Stimulated activated CD4-positive, alpha-beta T cell treated with anti-CD3 and anti-CD28 coated beads, Interleukin-1b, Interleukin-23, amount 100 ng/mL, for 24 hours (primary cell): ENCODE results near the gene NECTIN3.

ENCODE experiments used
- DNase-seq, 4 experiments: peaks; one replicate each; pipeline ENCODE4 v3.0.0-alpha.2; 2020; ENCODE audit warnings: low read depth in 4 of 4, low spot score in 1 of 4

NECTIN3 gene

DNA sequence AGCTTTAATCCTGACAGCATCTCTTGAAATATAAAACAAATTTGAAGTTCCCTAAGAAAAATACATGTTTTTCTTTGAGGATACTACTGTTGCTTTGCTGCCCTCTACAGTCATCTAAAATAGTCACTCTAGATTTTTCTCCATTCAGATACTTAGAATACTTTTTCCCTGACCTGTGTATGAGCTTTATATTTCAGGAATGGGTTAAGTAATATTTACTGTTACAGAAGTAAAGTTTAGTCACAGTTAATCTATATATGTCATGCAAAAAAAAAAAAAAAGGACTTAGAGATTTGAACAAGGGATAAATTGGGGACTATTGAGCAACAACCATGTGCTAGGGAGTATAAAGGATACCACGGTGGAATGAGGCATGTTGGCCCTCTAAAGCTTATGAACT, 8.8 kb downstream of the NECTIN3 start:
- DNase-seq = no peak

DNA sequence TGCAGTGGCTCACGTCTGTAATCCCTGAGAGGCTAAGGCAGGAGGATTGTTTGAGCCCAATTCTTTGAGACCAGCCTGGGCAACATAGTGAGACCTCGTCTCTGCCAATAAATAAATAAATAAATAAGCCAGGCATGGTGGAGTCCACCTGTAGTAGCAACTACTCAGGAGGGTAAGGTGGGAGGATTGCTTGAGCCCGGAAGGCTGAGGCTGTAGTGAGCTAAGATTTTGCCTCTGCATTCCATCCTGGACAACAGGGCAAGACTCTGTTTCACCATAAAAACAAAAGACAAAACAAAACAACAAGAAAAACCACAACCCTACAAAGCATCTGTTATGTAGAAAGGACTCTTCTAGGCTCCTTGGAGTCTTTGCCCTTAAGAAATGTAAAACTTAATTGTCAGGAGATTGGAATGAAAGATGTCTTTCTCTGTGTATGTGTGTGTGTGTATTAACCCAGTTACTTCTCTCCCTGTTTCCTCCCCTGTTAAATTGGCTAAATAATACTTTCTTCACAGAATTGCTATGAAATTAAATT, 9.5 kb downstream of the NECTIN3 start:
- DNase-seq = no peak

DNA sequence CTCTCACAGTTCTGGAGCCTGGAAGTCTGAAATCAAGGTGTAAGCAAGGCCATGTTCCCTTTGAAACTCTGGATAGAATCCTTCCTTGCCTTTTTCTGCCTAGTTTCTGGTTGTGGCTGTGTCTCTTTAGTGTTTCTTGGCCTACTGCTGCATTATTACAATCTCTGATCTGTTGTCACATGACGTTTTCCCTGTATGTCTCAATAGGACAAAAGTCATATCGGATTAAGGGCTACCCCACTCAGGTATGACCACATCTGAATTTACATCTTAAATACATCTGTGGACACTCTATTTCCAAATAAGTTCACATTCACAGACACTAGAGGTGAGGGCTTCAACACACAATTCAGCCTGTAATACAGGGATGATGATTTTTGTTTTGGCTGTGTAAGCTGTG, 13.3 kb downstream of the NECTIN3 start:
- DNase-seq = no peak

DNA sequence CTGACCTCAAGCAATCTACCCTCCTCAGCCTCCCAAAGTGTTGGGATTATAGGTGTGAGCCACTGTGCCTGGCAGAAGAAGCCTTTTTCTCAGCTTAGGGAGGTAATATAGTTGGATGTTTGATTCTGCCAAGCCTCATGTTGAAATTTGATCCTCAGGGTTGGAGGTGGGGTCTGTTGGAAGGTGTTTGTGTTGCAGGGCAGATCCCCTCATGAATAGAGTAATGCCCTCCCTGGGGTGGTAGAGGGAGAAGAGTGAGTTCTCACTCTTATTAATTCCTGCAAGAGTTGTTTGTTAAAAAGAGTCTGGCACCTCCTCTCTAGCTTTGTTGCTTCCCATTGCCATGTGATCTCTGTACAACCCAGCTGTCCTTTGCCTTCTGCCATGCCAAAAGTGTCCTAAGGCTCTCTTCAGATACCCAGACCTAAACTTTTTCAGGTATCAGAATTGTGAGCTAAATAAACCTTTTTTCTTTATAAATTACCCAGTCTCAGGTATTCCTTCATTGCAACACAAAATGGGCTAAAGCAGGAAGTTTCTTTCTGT, 16.4 kb downstream of the NECTIN3 start:
- DNase-seq = no peak

DNA sequence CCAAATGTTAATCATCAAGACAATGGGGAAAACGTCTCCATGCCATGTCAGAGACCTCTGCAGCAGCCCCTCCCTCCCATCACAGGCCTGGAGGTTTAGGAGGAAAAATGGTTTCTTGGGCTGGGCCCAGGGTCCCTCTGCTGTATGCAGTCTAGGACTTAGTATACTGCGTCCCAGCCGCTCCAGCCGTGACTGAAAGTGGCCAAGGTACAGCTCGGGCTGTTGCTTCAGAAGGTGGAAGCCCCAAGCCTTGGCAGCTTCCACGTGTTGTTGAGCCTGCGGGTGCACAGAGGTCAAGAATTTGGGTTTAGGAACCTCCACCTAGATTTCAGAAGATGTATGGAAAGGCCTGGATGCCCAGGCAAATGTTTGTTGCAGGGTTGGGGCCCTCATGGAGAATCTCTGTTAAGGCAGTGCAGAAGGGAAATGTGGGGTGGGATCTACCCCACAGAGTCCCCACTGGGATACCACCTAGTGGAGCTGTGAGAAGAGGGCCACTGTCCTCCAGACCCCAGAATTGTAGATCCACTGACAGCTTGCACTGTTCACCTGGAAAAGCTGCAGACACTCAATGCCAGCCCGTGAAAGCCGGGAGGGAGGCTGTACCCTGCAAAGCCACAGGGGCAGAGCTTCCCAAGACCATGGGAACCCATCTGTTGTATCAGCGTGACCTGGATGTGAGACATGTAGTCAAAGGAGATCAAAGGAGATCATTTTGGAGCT, 25.0 kb downstream of the NECTIN3 start:
- DNase-seq = no peak

DNA sequence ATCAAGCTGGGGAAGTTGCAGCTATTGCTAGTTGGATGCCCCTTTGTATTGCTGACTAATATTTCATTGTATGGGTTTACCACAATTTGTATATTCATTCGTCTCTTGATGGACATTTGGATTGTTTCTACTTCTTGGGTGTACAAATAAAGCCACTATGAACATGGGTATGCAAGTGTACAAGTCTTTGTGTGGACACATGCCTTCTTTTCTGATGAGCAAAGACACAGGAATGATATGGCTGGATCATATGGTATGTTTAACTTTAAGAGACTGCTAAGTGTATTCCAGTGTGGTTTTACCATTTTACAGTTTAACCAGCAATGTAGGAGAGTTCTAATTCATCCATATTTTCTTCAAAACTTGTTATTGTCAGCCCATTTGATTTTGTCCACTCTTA, 32.2 kb downstream of the NECTIN3 start:
- DNase-seq = no peak

DNA sequence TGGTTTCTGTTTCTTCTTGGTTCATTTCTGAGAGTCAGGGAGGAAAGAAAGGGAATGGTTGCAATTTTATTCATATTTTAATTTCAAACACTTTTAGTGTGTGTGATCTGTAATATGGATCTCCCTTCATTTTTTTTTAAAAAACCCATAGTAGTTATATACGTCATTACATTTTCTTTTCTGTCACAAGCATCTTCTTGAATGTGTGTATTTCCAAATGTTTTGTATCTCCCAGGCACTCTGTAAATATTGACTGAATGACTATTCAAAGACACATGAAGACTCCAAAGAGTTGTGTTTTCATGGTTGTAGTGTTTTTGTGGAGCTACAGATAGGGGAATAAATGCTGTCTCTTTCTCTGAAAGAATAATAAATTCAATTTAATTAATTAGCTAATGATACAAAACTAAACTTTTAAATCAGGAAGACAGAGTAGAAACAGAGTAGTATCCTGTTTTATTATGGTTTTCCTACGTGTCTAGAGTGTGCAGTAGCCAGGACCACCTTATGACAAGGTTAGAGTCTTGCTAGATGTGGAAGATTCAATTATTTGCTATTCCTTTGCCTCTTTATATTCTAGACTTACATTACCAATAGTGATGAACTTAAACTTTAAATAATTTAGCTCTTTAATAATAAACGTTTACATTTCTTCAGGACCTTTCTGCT, 35.5 kb downstream of the NECTIN3 start:
- DNase-seq = no peak

DNA sequence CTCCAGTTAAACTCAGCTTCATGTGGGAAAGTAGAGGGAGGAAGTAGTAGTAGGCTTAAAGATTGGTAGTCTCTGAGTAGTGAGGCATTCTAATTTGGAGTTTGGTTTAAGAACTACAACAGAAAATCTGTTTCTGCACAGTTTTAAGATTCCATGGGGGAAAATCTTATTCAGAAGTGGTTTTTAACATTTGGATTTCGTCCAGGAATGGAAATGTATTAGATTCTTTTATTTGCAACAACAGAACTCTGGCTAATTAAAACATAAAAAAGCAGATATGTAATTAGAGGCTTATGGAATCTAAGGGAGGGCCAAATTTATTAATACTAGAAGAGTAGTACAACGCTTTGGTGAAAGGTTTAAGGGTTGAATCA, 36.0 kb downstream of the NECTIN3 start:
- DNase-seq = no peak

DNA sequence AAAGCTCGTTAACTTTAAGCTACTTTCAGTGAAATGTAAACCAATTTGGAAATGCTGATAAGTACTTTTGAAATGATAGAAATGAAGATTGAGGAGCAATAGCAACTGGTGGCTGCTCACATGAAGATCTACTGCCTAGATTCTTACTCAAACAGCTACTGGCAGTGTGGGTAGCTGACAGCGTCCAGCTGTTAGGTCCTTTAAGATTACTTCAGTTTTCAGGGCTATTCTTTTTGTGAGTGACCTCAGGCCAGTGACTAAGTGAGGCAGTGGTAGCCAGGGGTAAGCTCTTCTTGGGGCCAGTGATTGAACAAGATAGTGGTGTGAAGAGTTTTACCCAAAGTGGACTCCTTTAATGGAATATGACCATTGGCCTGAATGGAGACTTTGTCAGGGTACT, 41.3 kb downstream of the NECTIN3 start:
- no peak for DNase-seq

DNA sequence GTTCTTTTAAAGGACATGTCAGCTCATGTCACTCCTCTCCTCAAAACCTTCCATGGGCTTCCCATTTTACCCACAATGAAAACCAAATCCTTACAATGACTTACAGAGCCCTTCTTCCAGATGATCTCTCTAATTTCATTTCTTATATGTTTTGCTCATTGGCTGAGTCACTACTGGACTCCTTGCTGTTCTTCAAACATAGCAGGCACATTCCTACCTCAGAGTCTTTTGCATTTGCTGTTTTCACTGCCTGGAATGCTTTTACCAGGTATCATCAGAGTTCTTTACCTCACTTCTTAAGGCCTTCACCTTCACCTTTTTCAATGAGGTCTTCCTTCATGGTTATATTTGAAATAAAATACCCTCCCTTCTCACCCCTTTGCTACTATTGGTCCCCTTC, 57.3 kb downstream of the NECTIN3 start:
- DNase-seq = no peak

DNA sequence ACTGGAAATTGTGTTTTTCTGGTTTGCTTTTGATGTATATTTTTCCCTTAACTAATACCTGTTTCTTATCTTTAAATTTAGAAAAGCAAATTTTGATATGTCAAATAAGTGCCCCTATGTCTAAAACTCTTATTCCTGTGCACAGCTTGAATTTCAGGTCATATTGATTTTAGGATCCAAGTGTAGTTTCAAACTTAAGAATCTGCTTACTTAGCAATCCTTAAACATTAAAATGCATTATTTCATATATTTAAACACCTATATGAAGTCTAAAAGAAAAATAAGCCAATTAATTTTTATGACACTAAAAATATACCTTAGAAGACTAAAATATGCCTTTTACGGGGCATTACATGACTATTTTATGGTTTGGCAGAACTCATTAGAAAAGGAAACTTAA, 59.2 kb downstream of the NECTIN3 start:
- DNase-seq = no peak

DNA sequence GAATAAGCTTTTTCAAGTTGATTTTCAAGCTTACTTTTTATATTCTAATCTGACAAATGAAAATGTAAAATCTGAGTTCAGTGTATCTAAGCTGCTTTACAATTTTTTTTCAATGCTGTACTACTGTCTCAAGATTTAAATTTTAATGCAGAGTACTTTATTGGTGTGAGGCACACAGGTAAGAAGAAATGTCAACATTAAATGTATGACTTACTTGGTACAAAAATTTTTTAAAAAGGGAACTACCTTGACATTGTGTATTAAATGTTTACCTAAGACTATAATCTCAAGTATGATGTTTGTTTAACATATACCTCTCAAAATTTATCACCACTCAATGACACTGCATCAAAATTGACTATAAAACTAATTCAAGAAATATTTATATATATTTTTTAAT, 62.7 kb downstream of the NECTIN3 start:
- DNase-seq = no peak

DNA sequence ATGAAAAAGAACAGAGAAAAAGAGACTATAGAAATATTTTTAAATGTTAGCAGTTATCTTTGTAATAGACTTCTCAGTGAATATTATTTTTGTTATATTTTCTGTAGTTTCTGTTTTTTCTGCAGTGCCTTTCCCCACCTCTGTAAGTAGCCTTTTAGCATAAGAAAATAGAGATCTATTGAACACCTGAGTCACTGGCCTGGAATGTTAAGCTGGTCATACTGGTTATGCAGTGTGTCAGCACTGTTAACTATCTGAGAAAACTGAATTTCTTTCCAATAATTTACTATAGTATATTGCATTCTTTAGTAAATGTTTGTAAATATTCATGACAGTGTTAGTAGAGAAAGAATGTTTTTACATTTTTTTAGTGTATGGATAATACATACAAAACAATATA, 79.8 kb downstream of the NECTIN3 start:
- no peak for DNase-seq

DNA sequence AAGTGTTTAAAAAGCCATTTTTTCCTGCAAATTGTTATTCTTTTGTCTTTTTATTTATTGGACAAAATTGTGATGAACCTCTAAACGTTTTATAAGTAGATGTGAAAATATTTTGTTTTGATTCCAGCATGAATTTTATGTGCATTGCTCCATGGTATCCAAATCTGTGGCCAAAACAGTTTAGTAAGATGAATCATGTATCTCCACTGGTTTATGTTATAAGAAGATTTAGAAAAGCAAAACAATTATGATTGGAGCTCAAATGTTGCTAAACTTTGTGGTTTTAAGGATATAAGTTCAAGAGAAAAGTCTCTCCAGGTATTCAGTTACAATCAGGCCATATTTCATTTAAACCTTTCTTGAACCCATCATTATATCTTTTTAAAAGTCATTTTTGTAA, 80.9 kb downstream of the NECTIN3 start:
- DNase-seq = no peak

DNA sequence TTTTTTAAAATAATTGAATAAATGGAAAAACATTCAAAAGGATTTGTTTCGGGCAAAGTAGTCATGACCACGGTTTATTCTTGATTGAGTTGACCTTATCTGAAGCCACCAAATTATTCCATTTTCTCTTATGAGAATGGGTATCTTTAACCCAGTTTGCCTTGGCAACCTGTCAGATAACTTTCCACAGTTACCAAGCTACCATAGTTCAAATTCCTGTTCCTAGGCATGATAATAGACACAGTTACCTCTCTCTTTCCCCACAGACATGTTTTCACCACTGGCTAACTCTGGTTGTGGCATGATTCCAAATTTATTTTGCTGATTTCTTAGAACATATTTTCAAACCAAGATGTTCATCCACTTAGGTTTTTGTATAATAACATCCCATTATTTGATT, 84.9 kb downstream of the NECTIN3 start:
- DNase-seq = no peak

DNA sequence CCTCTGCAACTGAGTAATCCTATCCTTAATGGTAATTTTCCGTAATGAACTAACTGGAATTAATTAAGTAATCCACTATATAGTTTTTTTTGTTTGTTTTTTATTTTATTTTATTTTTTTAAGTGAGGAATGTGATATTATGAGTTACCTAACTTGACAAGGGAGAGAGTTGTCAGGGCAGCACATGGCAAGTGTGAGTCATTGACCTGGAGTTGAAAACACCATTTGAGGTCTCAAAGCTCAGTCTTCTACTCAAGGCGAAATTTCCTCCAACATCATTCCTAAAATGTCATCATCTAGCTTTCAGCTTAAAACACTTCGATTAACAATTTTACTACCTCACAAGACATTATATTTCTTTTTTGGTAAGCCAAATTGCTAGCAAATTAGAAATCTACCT, 87.8 kb downstream of the NECTIN3 start:
- DNase-seq = no peak

DNA sequence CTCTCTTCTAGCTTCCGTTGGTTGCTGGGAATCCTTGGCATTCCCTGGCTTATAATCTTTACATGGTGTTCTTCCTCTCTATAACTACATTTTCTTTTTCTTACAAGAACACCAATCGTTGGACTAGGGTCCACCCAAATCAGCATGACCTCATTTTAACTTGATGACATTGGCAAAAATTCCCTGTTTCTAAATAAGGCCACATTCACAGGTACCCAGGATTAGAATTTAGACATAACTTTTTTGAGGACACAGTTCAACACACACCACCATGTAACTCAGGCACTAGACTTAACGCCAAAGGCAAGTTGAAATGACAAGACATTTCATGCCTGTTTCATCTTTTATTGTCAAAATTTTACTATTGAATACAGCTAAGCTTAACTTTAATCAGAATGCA, 93.0 kb downstream of the NECTIN3 start:
- DNase-seq = no peak

DNA sequence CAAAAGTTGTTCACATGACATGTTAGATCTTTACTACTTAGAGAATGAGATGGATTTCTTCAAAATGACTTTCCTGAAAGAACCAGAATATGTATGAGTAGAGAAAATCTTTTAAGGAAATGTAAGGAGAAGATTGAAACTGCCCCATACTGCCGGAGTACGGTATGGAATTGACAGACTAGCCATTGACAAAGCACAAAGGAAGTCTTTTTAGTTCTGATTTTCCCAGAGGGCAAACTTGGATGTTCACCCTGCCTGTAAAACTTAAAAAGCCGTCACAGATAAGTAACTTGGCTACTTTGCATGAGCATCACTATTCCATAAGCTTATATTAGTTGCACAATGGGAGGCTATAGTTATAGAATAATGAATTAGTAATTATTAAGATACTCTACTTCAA, 93.8 kb downstream of the NECTIN3 start:
- no peak for DNase-seq

DNA sequence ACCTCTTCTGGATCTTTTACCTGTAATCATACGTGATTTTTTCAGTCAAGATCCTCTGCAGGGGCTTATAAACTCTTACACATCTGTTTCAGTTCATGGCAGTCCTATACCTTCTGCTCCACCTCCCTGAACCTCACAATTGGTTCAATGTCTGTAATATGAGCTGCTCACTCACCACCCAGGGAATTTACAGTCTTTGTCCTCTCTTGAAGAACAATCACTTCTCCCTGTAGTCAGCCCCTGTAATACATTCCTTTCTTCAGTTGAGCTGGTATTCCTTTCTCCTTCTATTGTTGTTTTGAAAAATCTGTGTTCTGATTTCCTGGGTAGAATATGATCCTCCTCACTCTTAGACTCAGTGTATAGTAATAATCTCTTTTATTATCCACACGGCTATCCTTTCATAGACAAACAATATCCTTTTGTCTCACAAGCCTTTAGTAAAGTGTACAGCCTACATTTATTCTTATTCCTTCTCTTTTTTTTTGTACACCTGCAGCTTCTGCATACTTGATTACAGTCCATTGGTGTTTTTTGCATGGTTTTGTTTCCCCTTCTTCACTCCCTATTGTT, 101.8 kb downstream of the NECTIN3 start:
- DNase-seq = no peak

DNA sequence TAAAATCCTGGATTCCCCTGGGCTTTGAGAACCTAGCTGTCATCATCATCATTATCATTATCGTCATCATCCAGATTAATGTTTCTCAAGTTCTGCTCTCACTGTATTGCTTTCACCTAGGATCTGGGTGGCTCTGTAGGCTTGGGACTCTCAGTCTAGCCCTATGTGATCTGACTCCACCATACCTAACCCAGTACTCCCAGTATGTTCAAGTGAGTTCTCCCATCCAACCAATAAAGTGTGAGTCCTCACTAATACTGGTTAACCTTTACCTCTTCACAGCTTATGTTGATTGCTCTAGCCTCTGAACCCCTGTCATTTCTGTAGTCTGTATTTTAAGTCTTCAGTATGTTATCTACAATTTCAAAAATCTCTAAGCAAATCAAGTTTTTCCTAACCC, 102.3 kb downstream of the NECTIN3 start:
- DNase-seq = no peak

DNA sequence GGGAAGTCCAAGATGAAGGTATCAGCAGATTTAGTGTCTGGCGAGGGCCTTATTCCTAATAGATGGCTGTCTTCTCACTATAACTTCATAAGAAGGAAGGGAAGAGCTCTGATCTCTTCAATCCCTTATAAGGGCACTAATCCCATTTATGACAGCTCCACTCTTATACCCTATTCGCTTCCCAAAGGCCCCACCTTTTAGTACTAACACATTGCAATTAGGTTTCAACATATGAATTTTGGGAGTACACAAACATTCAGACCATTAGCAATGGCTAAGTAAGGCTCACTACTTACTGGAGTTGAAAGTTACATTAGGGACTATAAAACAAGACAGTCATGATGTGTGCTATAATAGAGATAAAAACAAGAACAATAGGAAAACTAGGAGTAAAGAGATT, 118.9 kb downstream of the NECTIN3 start:
- no peak for DNase-seq

DNA sequence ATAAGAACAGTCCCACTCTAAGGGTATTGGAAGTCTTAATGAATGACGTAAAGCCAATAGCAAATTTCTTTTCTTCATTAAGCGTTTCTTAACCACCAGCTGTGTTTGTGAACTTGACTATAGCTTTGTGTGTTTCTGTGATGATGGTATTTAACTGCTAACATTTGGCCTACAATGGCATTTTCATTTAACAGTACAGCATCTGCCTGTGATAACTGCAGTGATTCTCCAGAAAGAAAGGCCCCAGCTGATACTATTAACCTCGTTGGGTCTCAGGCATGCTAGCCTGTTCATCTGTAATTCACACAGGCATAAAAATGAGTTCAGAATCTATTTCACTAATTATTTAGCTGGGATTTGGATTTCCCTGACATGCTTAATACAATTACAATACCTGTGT, 121.9 kb downstream of the NECTIN3 start:
- DNase-seq = no peak
